HG03378 (cell line): Measurements from ENCODE around the gene TFDP1.
"Not testable (repeated sequence)": the region's sequence is repeated elsewhere in the genome, so short reads cannot be mapped to it uniquely, and the experiment has no call there.

Experiments
- ATAC-seq: cut with Tn5 transposase; IDR thresholded peaks from one replicate; pipeline ENCODE4 v1.9.1; 2021; ENCODE audit warnings: mild to moderate bottlenecking, moderate library complexity; ENCODE audit not compliant: unreplicated experiment

TFDP1 gene

GRCh38 chr13:113566227-113566561 is 18.4 kb upstream of the TFDP1 start:
- ATAC-seq, result no peak

- no peak for ATAC-seq
Observed at GRCh38 chr13:113567681-113568080, 16.9 kb upstream of the TFDP1 start.

GRCh38 chr13:113573065-113573464 is 11.5 kb upstream of the TFDP1 start:
- ATAC-seq, result no peak

GRCh38 chr13:113576597-113576996 is 8.0 kb upstream of the TFDP1 start:
- no peak for ATAC-seq

GRCh38 chr13:113577881-113578435 is 6.6 kb upstream of the TFDP1 start:
- no peak for ATAC-seq

- ATAC-seq, result no peak
Observed at GRCh38 chr13:113579686-113580085, 4.9 kb upstream of the TFDP1 start.

- no peak for ATAC-seq
Observed at GRCh38 chr13:113581871-113582270, 2.7 kb upstream of the TFDP1 start.

GRCh38 chr13:113582841-113583631 is 1.5 kb upstream of the TFDP1 start:
- no peak for ATAC-seq

GRCh38 chr13:113584870-113585671 is 518 bp downstream of the TFDP1 start:
- ATAC-seq, result no peak

GRCh38 chr13:113585896-113586295 is 1.3 kb downstream of the TFDP1 start:
- no peak for ATAC-seq

- ATAC-seq, result no peak
Observed at GRCh38 chr13:113586661-113587479, 2.3 kb downstream of the TFDP1 start.

- no peak for ATAC-seq
Observed at GRCh38 chr13:113588394-113589111, 4.0 kb downstream of the TFDP1 start.

- ATAC-seq, result no peak
Observed at GRCh38 chr13:113589251-113589960, 4.9 kb downstream of the TFDP1 start.

- ATAC-seq, result no peak
Observed at GRCh38 chr13:113589961-113590339, 5.4 kb downstream of the TFDP1 start.

- no peak for ATAC-seq
Observed at GRCh38 chr13:113591750-113592149, 7.2 kb downstream of the TFDP1 start.

- no peak for ATAC-seq
Observed at GRCh38 chr13:113592571-113592970, 8.0 kb downstream of the TFDP1 start.

GRCh38 chr13:113594066-113594821 is 9.7 kb downstream of the TFDP1 start:
- ATAC-seq, result not testable (repeated sequence)

GRCh38 chr13:113595131-113595530 is 10.6 kb downstream of the TFDP1 start:
- no peak for ATAC-seq
